SH-SY5Y (cell line): ENCODE results near the gene RRBP1.

Experiments used
- GATA2 ChIP-seq: IDR thresholded peaks from 2 replicates; pipeline ENCODE4 v1.6.1; 2011; ENCODE audit warnings: mild to moderate bottlenecking, low read depth, low read length
- GATA3 ChIP-seq: IDR thresholded peaks from 2 replicates; pipeline ENCODE4 v1.6.1; 2011; ENCODE audit warnings: low read depth, mild to moderate bottlenecking, low read length, moderate library complexity

The RRBP1 gene

DNA sequence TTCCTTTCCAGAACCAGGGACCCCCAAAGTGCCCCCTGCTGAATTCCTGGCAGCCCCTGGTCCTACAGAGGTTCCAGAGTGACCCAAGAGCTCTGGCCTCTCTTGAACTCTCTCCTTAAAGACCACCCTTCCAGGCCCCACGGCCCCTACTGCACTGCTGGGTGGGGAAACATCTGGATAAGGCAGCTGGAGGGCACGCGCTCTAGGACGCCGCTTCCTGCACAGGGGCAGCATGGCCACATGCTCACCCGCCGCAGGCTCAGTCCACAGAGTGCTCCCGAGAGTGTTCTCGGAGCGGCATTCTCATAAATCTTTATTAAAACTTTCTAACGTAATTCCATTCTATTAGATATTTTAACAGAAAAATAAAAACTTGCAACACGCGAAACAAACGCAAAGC, 37.0 kb downstream of the RRBP1 start:
- TF ChIP-seq GATA3 (no peak), GATA2 (no peak)

DNA sequence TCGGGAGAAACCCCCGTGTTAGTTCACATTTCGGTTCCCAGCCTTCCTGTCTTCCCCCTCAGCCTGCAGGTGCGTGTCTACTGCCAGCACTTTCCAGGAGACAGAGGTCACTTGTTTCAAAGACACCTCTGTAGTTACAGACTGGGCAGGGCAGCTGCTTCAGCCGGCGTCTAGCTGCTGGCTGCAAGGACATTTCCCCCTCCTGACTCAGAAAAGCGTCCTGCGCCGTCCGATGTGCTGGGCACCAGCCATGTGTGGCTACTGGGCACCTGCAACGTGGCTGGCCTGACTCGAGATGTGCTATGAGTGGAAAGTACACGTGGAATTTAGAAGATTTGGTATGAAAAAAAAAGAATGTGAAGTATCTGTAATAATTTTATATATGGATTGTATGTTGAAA, 37.6 kb downstream of the RRBP1 start:
- TF ChIP-seq GATA2 (no peak), GATA3 (no peak)

DNA sequence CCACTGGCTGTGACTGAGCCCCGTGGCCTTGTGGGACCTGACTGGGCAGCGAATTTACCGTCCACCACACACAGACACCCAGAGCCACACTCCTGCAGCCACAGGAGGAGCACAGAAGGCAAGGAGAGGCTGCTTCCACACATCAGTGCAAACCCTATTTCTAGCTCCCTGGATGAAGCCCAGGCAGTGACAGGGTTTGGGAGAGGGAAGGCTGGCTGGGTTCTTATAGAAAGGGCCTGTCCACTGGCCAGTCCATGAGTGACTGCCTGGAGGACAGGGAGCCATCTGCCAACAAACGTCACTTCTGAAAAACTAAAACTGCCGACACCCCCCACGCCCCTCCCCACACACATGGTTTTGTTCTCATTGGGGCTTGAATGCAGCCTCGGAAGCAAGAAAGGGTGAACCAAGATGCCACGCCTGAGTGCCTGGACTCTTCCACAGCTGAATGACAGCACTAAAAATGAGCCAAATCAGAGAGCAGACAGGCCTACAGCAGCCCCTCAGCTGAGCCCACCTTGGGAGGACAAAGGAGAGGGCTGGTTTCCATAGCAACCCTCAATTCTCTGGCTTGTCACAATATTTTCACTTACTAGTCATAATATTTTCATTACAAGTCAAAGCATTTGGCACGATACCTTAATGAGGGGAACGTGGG, 38.4 kb downstream of the RRBP1 start:
- TF ChIP-seq GATA3, result no peak
- TF ChIP-seq GATA2, result no peak

DNA sequence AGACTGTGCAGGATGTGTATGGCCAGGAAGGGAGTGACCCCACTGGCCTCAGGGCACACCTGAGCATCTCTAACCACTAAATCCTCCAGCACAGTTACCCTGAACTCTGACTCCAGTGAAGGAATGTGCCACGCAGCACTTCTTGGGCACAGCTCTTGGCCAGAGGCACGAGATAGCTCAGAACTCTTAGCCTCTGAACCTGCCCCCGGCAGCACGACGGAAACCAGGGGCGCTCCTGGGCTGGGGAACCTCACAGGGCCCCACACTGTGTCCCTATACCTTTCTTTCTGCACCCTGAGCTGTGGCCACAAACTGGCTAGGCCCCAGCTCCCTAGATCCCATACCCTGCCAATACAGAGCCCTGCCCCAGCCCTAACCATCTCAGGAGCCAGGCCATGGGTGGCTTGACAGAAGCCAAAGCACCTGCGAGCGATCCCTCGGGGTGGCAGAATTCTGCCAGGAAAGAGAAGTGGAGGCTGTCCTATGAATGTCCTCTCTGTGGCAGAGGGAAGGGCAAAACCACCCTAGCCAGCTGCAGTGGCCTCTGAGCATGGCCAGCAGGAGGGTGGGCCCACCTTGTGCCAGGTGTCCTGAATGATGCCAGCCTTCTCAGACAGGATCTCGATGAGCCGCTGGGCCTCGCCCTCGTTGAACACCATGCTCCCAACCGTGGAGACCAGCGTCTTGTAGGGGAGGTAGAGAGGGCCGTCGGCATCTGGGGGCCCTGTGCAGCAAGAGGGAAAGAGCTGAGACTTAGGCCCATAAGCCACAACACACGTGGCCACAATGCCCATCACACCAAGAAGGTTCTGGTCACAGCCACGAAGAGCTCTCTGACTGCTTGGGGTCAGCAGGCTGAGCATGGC, 39.4 kb downstream of the RRBP1 start:
- TF ChIP-seq GATA3 (no peak), GATA2 (no peak)

DNA sequence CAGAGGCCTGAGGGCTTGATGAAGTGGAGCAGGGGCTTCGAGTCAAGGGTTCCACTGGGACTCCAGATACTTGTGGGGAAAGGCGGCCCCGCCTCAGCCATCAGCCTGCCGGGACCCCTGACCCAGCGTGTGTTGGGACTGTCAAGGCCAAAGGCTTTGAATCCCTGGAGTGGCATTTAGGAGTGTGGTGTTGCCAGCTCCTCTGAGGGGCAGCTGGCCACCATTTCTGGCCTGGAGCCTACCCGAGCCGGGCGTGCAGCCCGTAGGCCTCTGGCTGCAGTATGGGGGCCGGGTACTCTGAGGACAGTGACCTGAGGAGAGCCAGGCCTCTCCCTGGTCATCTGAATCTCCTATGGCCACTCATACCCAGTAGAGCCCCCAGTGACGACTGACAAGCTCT, 40.0 kb downstream of the RRBP1 start:
- TF ChIP-seq GATA3, result no peak
- TF ChIP-seq GATA2, result no peak

DNA sequence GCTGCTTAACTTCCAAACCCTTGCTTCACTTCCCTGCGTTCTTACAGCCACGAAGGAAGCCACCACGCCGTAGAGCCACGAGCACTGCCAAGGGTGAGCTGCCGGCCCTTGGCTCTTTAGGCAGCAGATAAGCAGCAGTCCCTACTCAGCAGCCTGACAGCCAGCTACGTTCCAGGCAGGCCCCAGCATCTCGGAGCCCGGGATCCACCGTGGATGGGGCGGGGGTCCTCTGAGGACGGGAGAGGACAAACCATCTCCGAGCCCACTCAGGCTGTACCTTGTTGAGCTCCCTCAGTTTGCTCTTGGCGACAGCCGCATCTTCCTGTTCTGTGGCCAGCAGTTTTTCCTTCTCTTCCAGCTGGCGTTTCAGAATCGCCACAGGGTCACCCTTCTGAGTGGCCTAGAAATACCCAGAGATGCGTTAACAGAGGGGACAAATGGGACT, 40.5 kb downstream of the RRBP1 start:
- TF ChIP-seq GATA2, result no peak
- TF ChIP-seq GATA3, result no peak

DNA sequence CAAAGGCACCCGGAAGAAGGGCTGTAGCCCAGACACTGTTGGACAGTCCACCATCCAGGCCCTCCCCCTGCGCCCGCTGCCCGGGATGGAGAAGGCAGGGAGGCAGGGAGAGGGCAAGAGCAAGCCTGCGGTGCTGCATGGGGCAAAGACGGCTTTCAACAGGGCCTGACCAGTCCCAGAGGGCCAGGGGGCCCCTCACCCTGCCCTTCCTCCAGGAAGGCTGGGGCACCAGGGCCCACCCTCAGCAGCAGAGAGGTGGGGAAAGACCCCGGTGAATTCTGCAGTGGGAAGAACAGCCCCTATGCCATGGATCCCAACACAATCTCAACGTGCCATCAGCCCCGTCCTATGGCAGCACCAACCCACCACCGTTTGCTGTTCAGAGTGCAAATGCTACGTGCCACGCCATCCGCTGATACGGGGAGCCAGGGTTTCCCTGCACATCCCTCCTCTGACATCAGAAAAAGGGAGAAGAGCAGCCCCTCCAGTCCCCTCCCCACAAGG, 41.1 kb downstream of the RRBP1 start:
- TF ChIP-seq GATA3, result no peak
- no peak for TF ChIP-seq GATA2

DNA sequence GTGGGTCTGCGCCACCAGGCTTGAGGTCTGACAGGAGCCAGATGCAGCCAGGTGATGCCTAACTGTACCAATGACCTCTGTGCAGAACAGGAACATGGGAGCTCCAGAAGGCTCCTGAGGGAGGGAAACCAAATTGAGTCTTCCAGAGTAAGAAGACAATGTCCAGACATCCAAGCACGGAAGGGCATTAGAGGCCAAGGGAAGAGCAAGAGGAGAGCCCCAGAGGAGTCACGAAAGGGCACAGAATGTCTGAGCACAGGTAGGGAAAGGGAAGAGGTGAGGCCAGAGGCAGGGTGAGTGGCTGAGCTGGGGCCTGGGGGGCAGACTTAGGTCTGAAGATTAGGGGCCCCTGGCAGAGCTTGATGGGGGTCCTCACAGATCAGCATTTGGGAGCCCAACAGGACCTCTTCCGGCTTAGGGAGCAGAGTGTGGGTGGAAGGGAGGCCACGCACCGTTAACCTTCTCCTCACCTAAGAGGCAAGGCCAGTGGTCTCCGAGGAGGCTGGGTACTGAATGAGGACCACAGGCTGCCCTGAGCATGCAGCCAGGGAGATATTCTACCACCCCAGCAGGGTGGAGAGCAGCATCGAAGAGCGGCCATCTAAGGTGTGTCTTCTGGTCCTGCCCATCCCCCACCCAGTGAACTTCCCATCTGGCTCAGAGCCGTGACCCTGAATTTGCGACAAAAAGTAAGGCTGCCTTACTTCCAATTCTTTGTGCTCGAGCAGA, 41.7 kb downstream of the RRBP1 start:
- TF ChIP-seq GATA2 (no peak), GATA3 (no peak)

DNA sequence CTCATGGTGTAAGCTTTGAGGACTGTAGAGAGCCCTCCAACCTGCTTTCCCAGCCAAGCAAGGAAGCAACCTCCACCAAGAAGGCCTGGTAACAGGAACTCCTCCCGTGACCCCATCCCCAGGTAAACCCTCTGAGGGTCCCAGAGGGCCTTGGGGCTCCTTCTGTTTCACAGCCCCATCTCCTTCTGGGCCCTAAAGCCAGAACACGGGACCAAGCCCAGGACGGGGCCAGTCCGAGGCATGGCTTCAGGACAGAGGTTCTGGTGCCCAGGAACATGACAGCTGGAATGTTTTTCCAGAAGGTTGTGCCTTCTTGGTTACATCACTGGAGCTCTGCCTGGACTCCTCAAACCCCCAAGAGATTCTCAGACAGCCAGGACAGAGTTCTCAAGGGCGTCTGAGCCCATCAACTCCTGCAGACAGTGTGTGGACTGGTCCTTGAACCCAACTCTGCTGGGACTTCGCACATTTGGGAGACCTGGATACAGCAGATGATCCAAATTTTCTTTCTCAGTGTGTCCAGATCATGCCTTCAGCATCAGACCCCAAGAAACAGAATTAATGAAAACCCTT, 43.1 kb downstream of the RRBP1 start:
- TF ChIP-seq GATA2 (no peak), GATA3 (no peak)

DNA sequence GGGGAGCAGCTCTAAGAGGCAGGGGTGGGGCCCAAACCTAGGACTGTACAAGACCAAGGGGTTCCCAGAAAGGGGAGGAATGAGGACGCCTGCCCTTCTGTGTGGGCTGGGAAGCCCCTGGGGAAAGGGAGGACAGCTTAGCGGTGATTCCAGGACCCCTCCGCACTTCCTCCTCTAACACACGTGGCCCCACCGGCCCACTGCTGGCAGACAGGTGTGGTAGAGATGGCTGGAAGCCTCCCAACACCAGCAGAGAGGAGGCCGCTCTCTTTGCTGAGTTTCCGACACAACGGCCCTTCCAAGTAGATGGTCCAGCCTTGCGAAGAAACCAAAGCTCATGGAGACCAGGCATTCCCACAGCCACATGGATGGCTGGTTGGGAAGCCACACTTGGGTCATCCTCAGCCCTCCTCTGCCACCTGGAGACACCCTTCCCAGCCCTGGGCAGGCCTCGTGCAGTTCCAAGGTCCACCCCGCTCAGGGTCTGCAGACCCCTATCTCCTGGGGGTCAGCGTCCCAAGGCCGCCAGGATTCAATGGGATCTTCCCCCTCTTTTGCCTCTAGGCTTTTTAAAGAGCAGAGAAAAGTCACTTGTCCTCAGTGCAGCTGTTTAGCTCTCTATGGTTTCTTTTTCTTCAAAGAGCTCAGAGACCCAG, 43.9 kb downstream of the RRBP1 start:
- TF ChIP-seq GATA2 (no peak), GATA3 (no peak)

DNA sequence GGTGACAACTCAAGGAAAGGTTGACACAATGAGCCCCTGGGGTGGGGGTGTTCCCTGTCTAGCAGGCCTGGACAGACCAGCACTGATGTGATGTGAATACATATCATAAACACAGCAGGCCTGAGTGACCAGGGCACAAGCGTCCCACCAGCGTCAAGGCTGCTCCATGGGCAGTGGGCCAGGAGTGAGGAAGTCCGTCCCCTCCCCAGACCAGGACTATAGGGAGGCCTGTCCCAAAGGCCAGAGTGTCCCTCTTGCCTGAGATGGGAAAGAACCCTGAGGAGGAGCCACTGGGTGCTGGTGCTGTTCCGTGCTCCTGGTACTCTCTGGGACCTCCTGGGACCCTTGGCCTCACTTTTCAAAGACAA, 44.6 kb downstream of the RRBP1 start:
- TF ChIP-seq GATA2 (no peak), GATA3 (no peak)

DNA sequence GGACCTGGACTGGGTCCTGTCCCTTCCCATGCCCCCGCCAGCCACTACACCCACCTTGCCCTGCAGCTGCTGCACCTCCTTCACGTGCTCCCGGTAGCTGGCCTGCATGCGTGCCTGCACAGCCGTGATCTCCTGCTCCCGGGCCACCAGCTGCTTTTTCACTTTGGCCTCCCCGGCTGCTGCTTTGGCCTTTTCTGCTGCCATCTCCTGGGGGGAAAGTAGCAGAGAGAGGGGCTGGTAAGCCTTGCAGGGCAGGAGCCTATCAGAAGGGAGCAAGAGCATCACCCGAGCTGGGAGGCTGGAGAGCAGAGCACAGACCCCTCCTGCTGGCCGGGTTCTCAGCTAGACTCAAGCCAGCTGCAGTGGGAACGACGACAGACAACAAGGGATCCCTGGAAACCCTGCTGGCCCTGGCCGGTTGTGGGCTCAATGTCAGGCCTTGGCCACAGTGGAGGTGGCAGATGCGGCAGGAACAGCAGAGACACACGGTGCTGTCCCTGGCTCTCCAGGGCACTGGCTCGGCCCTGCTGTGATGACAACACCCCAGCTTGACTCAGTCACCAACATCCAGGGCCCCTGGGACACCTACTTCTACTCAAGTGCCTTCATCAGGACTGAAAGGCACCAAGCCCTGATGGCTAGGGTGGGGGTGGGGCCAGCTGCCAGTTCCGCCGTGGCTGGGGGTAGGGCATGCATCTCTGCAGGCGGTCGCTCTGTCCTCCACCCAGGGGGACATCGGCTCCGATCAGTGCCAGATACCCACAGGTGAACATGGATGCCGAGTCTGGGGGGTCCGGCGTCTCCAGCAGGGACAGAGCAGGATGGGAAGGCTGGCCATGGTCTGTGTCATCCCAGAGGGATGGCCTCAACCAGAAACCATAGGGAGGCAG, 45.3 kb downstream of the RRBP1 start:
- TF ChIP-seq GATA2 (no peak), GATA3 (no peak)
